Mesenchymal stem cell (in vitro differentiated cells and primary cell): Measurements from ENCODE around the gene MYBPC1.

Experiments
- DNase-seq: peaks from one replicate; pipeline ENCODE4 v3.0.0-alpha.2; 2013
- H2AFZ ChIP-seq: one replicate; pipeline ENCODE4 v1.6.1; 2013; ENCODE audit warnings: low read depth, mild to moderate bottlenecking, control low read depth, inconsistent platforms, low read length, moderate library complexity
- H2AK5ac ChIP-seq: 2 replicates; pipeline ENCODE4 v1.6.1; 2013; ENCODE audit warnings: low read length, moderate library complexity, mild to moderate bottlenecking, inconsistent platforms; ENCODE audit not compliant: severe bottlenecking
- H2BK120ac ChIP-seq: one replicate; pipeline ENCODE4 v1.6.1; 2013; ENCODE audit warnings: low read depth, mild to moderate bottlenecking, inconsistent platforms, low read length, moderate library complexity
- H2BK12ac ChIP-seq, 2 experiments: one replicate each; pipeline ENCODE4 v1.6.1; 2013; ENCODE audit warnings: inconsistent platforms in 2 of 2, low read length in 2 of 2, mild to moderate bottlenecking in 2 of 2, moderate library complexity in 2 of 2, control low read depth in 1 of 2
- H2BK15ac ChIP-seq: one replicate; pipeline ENCODE4 v1.6.1; 2013; ENCODE audit warnings: mild to moderate bottlenecking, low read depth, inconsistent platforms; ENCODE audit not compliant: poor library complexity, severe bottlenecking
- H2BK5ac ChIP-seq: 2 replicates; pipeline ENCODE4 v1.6.1; 2013; ENCODE audit warnings: low read depth, mild to moderate bottlenecking, low read length, control low read depth, inconsistent platforms; ENCODE audit not compliant: poor library complexity, severe bottlenecking
- H3K14ac ChIP-seq, 2 experiments: one replicate each; pipeline ENCODE4 v1.6.1; 2013; ENCODE audit warnings: inconsistent platforms in 2 of 2, low read length in 2 of 2, control low read depth in 1 of 2, mild to moderate bottlenecking in 1 of 2, moderate library complexity in 1 of 2
- H3K18ac ChIP-seq, 2 experiments: one replicate each; pipeline ENCODE4 v1.6.1; 2013; ENCODE audit warnings: inconsistent platforms in 2 of 2, low read length in 2 of 2, control low read depth in 1 of 2, low read depth in 1 of 2, mild to moderate bottlenecking in 1 of 2
- H3K23ac ChIP-seq, 2 experiments: one replicate each; pipeline ENCODE4 v1.6.1; 2013; ENCODE audit warnings: inconsistent platforms in 2 of 2, low read length in 2 of 2, mild to moderate bottlenecking in 2 of 2, moderate library complexity in 2 of 2, control low read depth in 1 of 2
- H3K27ac ChIP-seq: 2 replicates; pipeline ENCODE4 v1.5.1; 2013; ENCODE audit warnings: mild to moderate bottlenecking, moderate library complexity, low read length, control low read depth, inconsistent platforms; ENCODE audit not compliant: poor library complexity, severe bottlenecking
- H3K27me3 ChIP-seq, 2 experiments: 2 replicates each; pipeline versions ENCODE4 v1.6.1 to v1.7.0; 2013; ENCODE audit warnings: low read length in 2 of 2, mild to moderate bottlenecking in 2 of 2, moderate library complexity in 2 of 2, control low read depth in 1 of 2, inconsistent platforms in 1 of 2; ENCODE audit not compliant: control insufficient read depth in 1 of 2, insufficient read depth in 1 of 2
- H3K36me3 ChIP-seq, 2 experiments: 2 replicates each; pipeline versions ENCODE4 v1.6.1 to v1.7.0; 2013; ENCODE audit warnings: low read length in 2 of 2, control low read depth in 1 of 2, inconsistent platforms in 1 of 2, low read depth in 1 of 2, mild to moderate bottlenecking in 1 of 2; ENCODE audit not compliant: insufficient read depth in 2 of 2, control insufficient read depth in 1 of 2
- H3K4ac ChIP-seq, 2 experiments: one replicate each; pipeline ENCODE4 v1.6.1; 2013; ENCODE audit warnings: inconsistent platforms in 2 of 2, low read length in 2 of 2, mild to moderate bottlenecking in 2 of 2, moderate library complexity in 2 of 2, control low read depth in 1 of 2, low read depth in 1 of 2
- H3K4me1 ChIP-seq: 2 replicates; pipeline ENCODE4 v1.6.1; 2013; ENCODE audit warnings: low read depth, low read length, control low read depth; ENCODE audit not compliant: control insufficient read depth, insufficient read depth
- H3K4me2 ChIP-seq: 2 replicates; pipeline ENCODE4 v1.6.1; 2013; ENCODE audit warnings: low read length, mild to moderate bottlenecking, inconsistent platforms; ENCODE audit not compliant: poor library complexity, severe bottlenecking
- H3K4me3 ChIP-seq, 2 experiments: 2 replicates each; pipeline versions ENCODE4 v1.5.1 to v1.7.0; 2013; ENCODE audit warnings: low read length in 2 of 2, mild to moderate bottlenecking in 2 of 2, control low read depth in 1 of 2, low read depth in 1 of 2; ENCODE audit not compliant: insufficient read depth in 1 of 2
- H3K79me1 ChIP-seq: replicated peaks from 2 replicates; pipeline ENCODE4 v1.6.1; 2013; ENCODE audit warnings: mild to moderate bottlenecking, control low read depth, low read length, inconsistent platforms; ENCODE audit not compliant: poor library complexity, severe bottlenecking
- H3K9ac ChIP-seq: 2 replicates; pipeline ENCODE4 v1.7.0; 2013; ENCODE audit warnings: mild to moderate bottlenecking, low read length, moderate library complexity
- H3K9me3 ChIP-seq: 2 replicates; pipeline ENCODE4 v1.7.0; 2013; ENCODE audit warnings: mild to moderate bottlenecking, low read length; ENCODE audit not compliant: control insufficient read depth
- H4K8ac ChIP-seq: one replicate; pipeline ENCODE4 v1.6.1; 2013; ENCODE audit warnings: inconsistent platforms, mild to moderate bottlenecking, low read length, moderate library complexity
- H4K91ac ChIP-seq: one replicate; pipeline ENCODE4 v1.6.1; 2013; ENCODE audit warnings: mild to moderate bottlenecking, low read length, inconsistent platforms
- WGBS: methylation state at CpG from one replicate; pipeline ENCODE4 v1.1.7; 2013; ENCODE audit warnings: mixed read lengths; 5-methylcytosine and 5-hydroxymethylcytosine counted together

The MYBPC1 gene

DNA sequence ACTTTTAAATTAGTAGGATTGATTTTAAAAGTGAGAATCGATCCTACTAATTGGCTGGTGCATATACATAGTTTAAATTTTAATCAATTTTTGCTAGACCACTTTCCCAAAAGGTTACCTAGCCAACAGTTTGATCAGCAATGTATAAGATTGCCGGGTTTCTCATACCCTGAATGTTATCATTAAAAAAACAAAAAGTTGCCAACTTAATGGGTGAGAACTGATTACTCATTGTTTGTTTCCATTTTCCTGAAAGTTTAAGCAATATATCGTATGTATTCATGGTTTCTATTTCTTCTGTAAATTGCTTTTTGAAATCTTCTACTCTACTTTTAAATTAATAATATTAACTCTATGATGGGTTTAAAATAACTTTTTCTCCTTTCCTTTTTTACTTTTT, 4.4 kb upstream of the MYBPC1 start:
- no peaks in the 10 kb centered on the region for H3K9me3 ChIP-seq
- no peaks in the 10 kb centered on the region for H3K4me1 ChIP-seq
- no peaks in the 10 kb centered on the region for H3K27me3 ChIP-seq
- no peak overlapping the region for H3K18ac ChIP-seq
- no peak overlapping the region for H2BK5ac ChIP-seq
- no peak overlapping the region for H2AK5ac ChIP-seq
- no peak overlapping the region for H2BK15ac ChIP-seq
- H3K4ac ChIP-seq: no peak overlapping the region
- no peak overlapping the region for H4K91ac ChIP-seq
- no peak overlapping the region for H3K4me2 ChIP-seq
- H2AFZ ChIP-seq: no peak overlapping the region
- H3K36me3 ChIP-seq: no peaks in the 10 kb centered on the region
- no peak for DNase-seq
- H3K23ac ChIP-seq: no peak overlapping the region
- H3K27ac ChIP-seq: no peak overlapping the region
- WGBS: no CpG with 5 or more reads among the region's 3 CpGs
- no peak overlapping the region for H3K9ac ChIP-seq
- no peak overlapping the region for H4K8ac ChIP-seq
- H3K4me3 ChIP-seq: no peak overlapping the region
- no peaks in the 10 kb centered on the region for H3K79me1 ChIP-seq
- no peak overlapping the region for H2BK12ac ChIP-seq
- H2BK120ac ChIP-seq: no peak overlapping the region
- no peak overlapping the region for H3K14ac ChIP-seq

DNA sequence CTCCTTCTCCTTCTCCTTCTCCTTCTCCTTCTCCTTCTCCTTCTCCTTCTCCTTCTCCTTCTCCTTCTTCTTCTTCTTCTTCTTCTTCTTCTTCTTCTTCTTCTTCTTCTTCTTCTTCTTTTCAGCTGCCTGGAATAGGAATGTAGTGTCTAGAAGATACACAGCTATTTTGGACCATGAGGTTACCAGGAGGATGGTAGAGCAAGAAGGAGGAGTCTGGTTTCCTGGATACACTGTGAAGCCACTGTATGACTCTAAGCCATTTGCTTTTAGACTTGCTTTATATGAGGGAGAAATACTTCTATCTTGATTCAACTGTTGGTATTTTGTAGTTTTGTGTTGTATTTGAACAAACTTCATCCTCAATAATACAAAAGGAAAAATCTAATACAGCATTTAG, 3.0 kb upstream of the MYBPC1 start:
- Histone ChIP-seq H3K27me3 (no peaks in the 10 kb centered on the region), H2BK5ac (no peak overlapping the region), H2BK12ac (no peak overlapping the region), H3K18ac (no peak overlapping the region), H3K4me2 (no peak overlapping the region), H2AFZ (no peak overlapping the region), H3K9me3 (no peaks in the 10 kb centered on the region), H2BK15ac (no peak overlapping the region), H4K8ac (no peak overlapping the region), H3K27ac (no peak overlapping the region), H3K23ac (no peak overlapping the region), H3K4ac (no peak overlapping the region), H3K36me3 (no peaks in the 10 kb centered on the region), H2AK5ac (no peak overlapping the region), H3K4me3 (no peak overlapping the region), H3K79me1 (no peaks in the 10 kb centered on the region), H3K14ac (no peak overlapping the region), H2BK120ac (no peak overlapping the region), H3K9ac (no peak overlapping the region), H4K91ac (no peak overlapping the region), H3K4me1 (no peaks in the 10 kb centered on the region)
- no peak for DNase-seq

DNA sequence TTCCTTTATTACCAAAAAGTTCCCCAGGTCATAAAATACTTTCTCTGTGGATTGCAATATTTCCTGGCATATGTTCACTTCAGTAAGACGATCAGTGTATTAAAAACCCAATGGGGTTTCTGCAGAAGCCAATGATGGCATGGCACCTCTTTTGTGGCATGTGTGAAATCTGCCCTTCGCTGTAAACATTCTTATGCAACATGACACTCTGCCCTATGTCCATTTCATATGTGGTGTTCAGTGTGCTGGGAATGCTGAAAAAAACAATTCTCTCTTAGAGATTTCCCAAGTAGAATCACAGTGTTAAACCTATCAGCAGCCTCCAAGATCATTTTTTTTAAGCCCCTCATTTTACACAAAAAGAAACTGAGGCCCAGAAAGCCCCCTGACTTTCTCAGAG, 2.3 kb upstream of the MYBPC1 start:
- no peak for DNase-seq
- Histone ChIP-seq H3K79me1 (no peaks in the 10 kb centered on the region), H3K27ac (no peak overlapping the region), H2BK120ac (no peak overlapping the region), H3K18ac (no peak overlapping the region), H3K9me3 (no peaks in the 10 kb centered on the region), H3K4me1 (no peaks in the 10 kb centered on the region), H2BK15ac (no peak overlapping the region), H3K27me3 (no peaks in the 10 kb centered on the region), H4K8ac (no peak overlapping the region), H4K91ac (no peak overlapping the region), H3K14ac (no peak overlapping the region), H2BK12ac (no peak overlapping the region), H2AFZ (no peak overlapping the region), H3K4ac (no peak overlapping the region), H3K4me3 (no peak overlapping the region), H3K9ac (no peak overlapping the region), H2AK5ac (no peak overlapping the region), H2BK5ac (no peak overlapping the region), H3K4me2 (no peak overlapping the region), H3K36me3 (no peaks in the 10 kb centered on the region), H3K23ac (no peak overlapping the region)
- WGBS: 78% methylated on average over 2 of the region's 2 CpGs

DNA sequence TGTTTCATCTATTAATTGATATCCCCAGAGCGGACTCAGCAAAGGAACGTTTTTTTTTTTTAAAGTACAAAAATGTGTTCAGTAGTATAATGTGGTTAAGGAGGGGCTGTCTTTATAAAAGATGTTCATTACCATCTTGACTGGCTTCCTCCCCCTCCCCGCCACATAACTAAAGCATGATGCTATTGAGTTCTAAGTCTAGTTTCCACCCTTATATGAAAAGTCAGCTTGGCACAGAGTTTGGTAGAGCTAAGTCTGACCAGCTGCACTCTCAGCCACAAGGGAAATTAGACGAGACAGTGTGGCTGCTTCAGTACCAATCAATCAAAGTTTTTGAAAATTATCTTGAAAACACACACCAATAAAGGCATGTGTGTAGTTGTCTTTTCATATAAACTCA, 1.9 kb upstream of the MYBPC1 start:
- no peak for DNase-seq
- H2AK5ac ChIP-seq: no peak overlapping the region
- H3K9ac ChIP-seq: no peak overlapping the region
- H2BK15ac ChIP-seq: no peak overlapping the region
- H3K27ac ChIP-seq: no peak overlapping the region
- H2BK5ac ChIP-seq: no peak overlapping the region
- no peak overlapping the region for H4K91ac ChIP-seq
- no peaks in the 10 kb centered on the region for H3K4me1 ChIP-seq
- H3K36me3 ChIP-seq: no peaks in the 10 kb centered on the region
- no peak overlapping the region for H3K14ac ChIP-seq
- no peaks in the 10 kb centered on the region for H3K9me3 ChIP-seq
- H4K8ac ChIP-seq: no peak overlapping the region
- H3K4ac ChIP-seq: no peak overlapping the region
- no peak overlapping the region for H2AFZ ChIP-seq
- H3K23ac ChIP-seq: no peak overlapping the region
- H2BK12ac ChIP-seq: no peak overlapping the region
- H3K18ac ChIP-seq: no peak overlapping the region
- H3K4me3 ChIP-seq: no peak overlapping the region
- no peak overlapping the region for H2BK120ac ChIP-seq
- WGBS: 88% methylated on average over 1 of the region's 4 CpGs
- H3K4me2 ChIP-seq: no peak overlapping the region
- H3K79me1 ChIP-seq: no peaks in the 10 kb centered on the region
- no peaks in the 10 kb centered on the region for H3K27me3 ChIP-seq
